Loucy (cell line): ENCODE measurements around the gene IMPG1.

Source experiments
- CTCF ChIP-seq: fragments of 200-600 bp; sonication (generic); conservative IDR thresholded peaks from 2 replicates; pipeline ENCODE4 v1.5.1; 2014; ENCODE audit warnings: mild to moderate bottlenecking, antibody characterized with exemption, low read length
- EZH2phosphoT487 ChIP-seq: fragments of 200-600 bp; IDR thresholded peaks from 2 replicates; pipeline ENCODE4 v1.6.1; 2018; ENCODE audit warnings: antibody characterized with exemption, mild to moderate bottlenecking, moderate library complexity, borderline replicate concordance

GRCh38 chr6:76120302-76120701, 47.8 kb upstream of the IMPG1 start:
- no peak for TF ChIP-seq CTCF
- no peak for TF ChIP-seq EZH2phosphoT487
